Measurements from ENCODE around the gene TTLL11. TPM values are rescaled to one million over a fixed set of nuclear protein-coding genes. Genes with fewer than 3 reads are reported as not detected.

The TTLL11 gene
- polyA plus RNA-seq, 1 donor from 2014 or later, result 8.0 TPM

GRCh38 chr9:121790841-121791240 lies 302.3 kb downstream of the TTLL11 start:
- Histone ChIP-seq H3K79me2 (replicated peaks; ENCODE audit: insufficient read depth, low read length) (no peaks in the 10 kb centered on the region), H3K27ac (ENCODE audit: low read length) (no peak overlapping the region), H4K20me1 (ENCODE audit: insufficient read depth) (no peaks in the 10 kb centered on the region), H2AFZ (ENCODE audit: low read depth, low read length) (no peak overlapping the region), H3K9me3 (ENCODE audit: low read length) (no peaks in the 10 kb centered on the region), H3K36me3 (ENCODE audit: insufficient read depth, low read length) (no peaks in the 10 kb centered on the region), H3K4me2 (ENCODE audit: low read length) (no peak overlapping the region), H3F3A (ENCODE audit: insufficient read depth, low read length, poor library complexity, severe bottlenecking) (no peaks in the 10 kb centered on the region), H3K27me3 (ENCODE audit: insufficient read depth, low read depth, low read length) (no peaks in the 10 kb centered on the region), H3K4me3 (ENCODE audit: low read length) (no peak overlapping the region), H3K9me2 (ENCODE audit: insufficient read depth, low read length) (no peaks in the 10 kb centered on the region), H3K9ac (ENCODE audit: low read length) (no peak overlapping the region)
- no peak for TF ChIP-seq POLR2AphosphoS5 (IDR thresholded peaks at IDR 0.05)
- no peak for TF ChIP-seq MXI1 (conservative IDR thresholded peaks at IDR 0.05; ENCODE audit: poor library complexity, severe bottlenecking)
- TF ChIP-seq, protein P1, sequence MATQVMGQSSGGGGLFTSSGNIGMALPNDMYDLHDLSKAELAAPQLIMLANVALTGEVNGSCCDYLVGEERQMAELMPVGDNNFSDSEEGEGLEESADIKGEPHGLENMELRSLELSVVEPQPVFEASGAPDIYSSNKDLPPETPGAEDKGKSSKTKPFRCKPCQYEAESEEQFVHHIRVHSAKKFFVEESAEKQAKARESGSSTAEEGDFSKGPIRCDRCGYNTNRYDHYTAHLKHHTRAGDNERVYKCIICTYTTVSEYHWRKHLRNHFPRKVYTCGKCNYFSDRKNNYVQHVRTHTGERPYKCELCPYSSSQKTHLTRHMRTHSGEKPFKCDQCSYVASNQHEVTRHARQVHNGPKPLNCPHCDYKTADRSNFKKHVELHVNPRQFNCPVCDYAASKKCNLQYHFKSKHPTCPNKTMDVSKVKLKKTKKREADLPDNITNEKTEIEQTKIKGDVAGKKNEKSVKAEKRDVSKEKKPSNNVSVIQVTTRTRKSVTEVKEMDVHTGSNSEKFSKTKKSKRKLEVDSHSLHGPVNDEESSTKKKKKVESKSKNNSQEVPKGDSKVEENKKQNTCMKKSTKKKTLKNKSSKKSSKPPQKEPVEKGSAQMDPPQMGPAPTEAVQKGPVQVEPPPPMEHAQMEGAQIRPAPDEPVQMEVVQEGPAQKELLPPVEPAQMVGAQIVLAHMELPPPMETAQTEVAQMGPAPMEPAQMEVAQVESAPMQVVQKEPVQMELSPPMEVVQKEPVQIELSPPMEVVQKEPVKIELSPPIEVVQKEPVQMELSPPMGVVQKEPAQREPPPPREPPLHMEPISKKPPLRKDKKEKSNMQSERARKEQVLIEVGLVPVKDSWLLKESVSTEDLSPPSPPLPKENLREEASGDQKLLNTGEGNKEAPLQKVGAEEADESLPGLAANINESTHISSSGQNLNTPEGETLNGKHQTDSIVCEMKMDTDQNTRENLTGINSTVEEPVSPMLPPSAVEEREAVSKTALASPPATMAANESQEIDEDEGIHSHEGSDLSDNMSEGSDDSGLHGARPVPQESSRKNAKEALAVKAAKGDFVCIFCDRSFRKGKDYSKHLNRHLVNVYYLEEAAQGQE (IDR thresholded peaks at IDR 0.05; ENCODE audit: borderline replicate concordance), result no peak
- no peak for TF ChIP-seq RAD21 (conservative IDR thresholded peaks at IDR 0.05)
- TF ChIP-seq, protein P2, sequence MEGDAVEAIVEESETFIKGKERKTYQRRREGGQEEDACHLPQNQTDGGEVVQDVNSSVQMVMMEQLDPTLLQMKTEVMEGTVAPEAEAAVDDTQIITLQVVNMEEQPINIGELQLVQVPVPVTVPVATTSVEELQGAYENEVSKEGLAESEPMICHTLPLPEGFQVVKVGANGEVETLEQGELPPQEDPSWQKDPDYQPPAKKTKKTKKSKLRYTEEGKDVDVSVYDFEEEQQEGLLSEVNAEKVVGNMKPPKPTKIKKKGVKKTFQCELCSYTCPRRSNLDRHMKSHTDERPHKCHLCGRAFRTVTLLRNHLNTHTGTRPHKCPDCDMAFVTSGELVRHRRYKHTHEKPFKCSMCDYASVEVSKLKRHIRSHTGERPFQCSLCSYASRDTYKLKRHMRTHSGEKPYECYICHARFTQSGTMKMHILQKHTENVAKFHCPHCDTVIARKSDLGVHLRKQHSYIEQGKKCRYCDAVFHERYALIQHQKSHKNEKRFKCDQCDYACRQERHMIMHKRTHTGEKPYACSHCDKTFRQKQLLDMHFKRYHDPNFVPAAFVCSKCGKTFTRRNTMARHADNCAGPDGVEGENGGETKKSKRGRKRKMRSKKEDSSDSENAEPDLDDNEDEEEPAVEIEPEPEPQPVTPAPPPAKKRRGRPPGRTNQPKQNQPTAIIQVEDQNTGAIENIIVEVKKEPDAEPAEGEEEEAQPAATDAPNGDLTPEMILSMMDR (IDR thresholded peaks at IDR 0.05; ENCODE audit: poor library complexity, severe bottlenecking), result no peak

GRCh38 chr9:121788686-121789366 lies 304.3 kb downstream of the TTLL11 start:
- H3F3A ChIP-seq (ENCODE audit: insufficient read depth, low read length, poor library complexity, severe bottlenecking), result no peaks in the 10 kb centered on the region
- H3K9me3 ChIP-seq (ENCODE audit: low read length), result no peaks in the 10 kb centered on the region
- no peak overlapping the region for H2AFZ ChIP-seq (ENCODE audit: low read depth, low read length)
- H3K79me2 ChIP-seq (replicated peaks; ENCODE audit: insufficient read depth, low read length), result no peaks in the 10 kb centered on the region
- H3K27ac ChIP-seq (ENCODE audit: low read length), result no peak overlapping the region
- H3K27me3 ChIP-seq (ENCODE audit: insufficient read depth, low read depth, low read length), result no peaks in the 10 kb centered on the region
- no peak for TF ChIP-seq POLR2AphosphoS5 (IDR thresholded peaks at IDR 0.05)
- no peak for TF ChIP-seq SMC3 (conservative IDR thresholded peaks at IDR 0.05; ENCODE audit: poor library complexity)
- TF ChIP-seq MXI1 (conservative IDR thresholded peaks at IDR 0.05; ENCODE audit: poor library complexity, severe bottlenecking), result no peak
- TF ChIP-seq TAF1 (IDR thresholded peaks at IDR 0.05; ENCODE audit: low read depth), result no peak
- TF ChIP-seq, protein P2 (IDR thresholded peaks at IDR 0.05; ENCODE audit: poor library complexity, severe bottlenecking), result no peak
- TF ChIP-seq RAD21 (conservative IDR thresholded peaks at IDR 0.05), result no peak
- TF ChIP-seq EP300 (conservative IDR thresholded peaks at IDR 0.05; ENCODE audit: poor library complexity, severe bottlenecking), result no peak
- H3K9ac ChIP-seq (ENCODE audit: low read length), result no peak overlapping the region
- H3K9me2 ChIP-seq (ENCODE audit: insufficient read depth, low read length), result no peaks in the 10 kb centered on the region
- H3K4me2 ChIP-seq (ENCODE audit: low read length), result no peak overlapping the region
- H3K36me3 ChIP-seq (ENCODE audit: insufficient read depth, low read length), result no peaks in the 10 kb centered on the region
- no peaks in the 10 kb centered on the region for H4K20me1 ChIP-seq (ENCODE audit: insufficient read depth)
- H3K4me3 ChIP-seq (ENCODE audit: low read length), result no peak overlapping the region
